Suprapubic skin (tissue), 4 donors: ENCODE measurements around the gene LARP1. TPM values are rescaled to one million over a fixed set of nuclear protein-coding genes. Genes with fewer than 3 reads are reported as not detected.

Experiments used
- DNase-seq, 2 donors: peaks; one replicate each; pipeline ENCODE4 v3.0.0-alpha.2; 2019; ENCODE audit warnings: low spot score in 2 of 2
- H3K27ac ChIP-seq: fragments of 200-600 bp; sonication (generic); one replicate; pipeline ENCODE4 v1.5.1; 2019
- H3K27me3 ChIP-seq: fragments of 200-600 bp; sonication (generic); one replicate; pipeline ENCODE4 v1.5.1; 2019
- H3K36me3 ChIP-seq: fragments of 200-600 bp; sonication (generic); one replicate; pipeline ENCODE4 v1.5.1; 2019
- H3K4me1 ChIP-seq: fragments of 200-600 bp; sonication (generic); one replicate; pipeline ENCODE4 v1.5.1; 2019
- H3K4me3 ChIP-seq: fragments of 200-600 bp; sonication (generic); one replicate; pipeline ENCODE4 v1.5.1; 2019; ENCODE audit warnings: mild to moderate bottlenecking
- H3K9me3 ChIP-seq: fragments of 200-600 bp; sonication (generic); one replicate; pipeline ENCODE4 v1.5.1; 2019
- EP300 ChIP-seq: sonication (generic); formaldehyde crosslinking; IDR thresholded peaks from one replicate; pipeline ENCODE4 v1.6.1; 2017; ENCODE audit warnings: antibody characterized with exemption
- POLR2A ChIP-seq, 2 donors: fragments of 450-650 bp; IDR thresholded peaks; one replicate each; pipeline ENCODE4 v1.6.1; 2017; ENCODE audit warnings: antibody characterized with exemption in 2 of 2, mild to moderate bottlenecking in 2 of 2, moderate library complexity in 2 of 2
- POLR2AphosphoS5 ChIP-seq, 3 donors: sonication (generic); formaldehyde crosslinking; IDR thresholded peaks; one replicate each; pipeline ENCODE4 v1.6.1; 2017; ENCODE audit warnings: antibody characterized with exemption in 3 of 3
- WGBS: methylation state at CpG from one replicate; pipeline ENCODE4 v1.1.5; 2018; 5-methylcytosine and 5-hydroxymethylcytosine counted together
- total RNA-seq, 4 donors: library from RNA; depleted of rRNA; stranded (reverse); fragments of >200 nt; gene quantifications; one replicate each; pipeline ENCODE4 v1.1.0, GENCODE V29; 2016
- TF ChIP-seq, protein P1 (sequence below), 2 donors: fragments of 200-600 bp in 1 of 2; fragments of 450-650 bp in 1 of 2; sonication (generic) in 1 of 2; IDR thresholded peaks; one replicate each; pipeline ENCODE4 v1.5.1; 2016 to 2019; ENCODE audit warnings: antibody characterized with exemption in 2 of 2, mild to moderate bottlenecking in 1 of 2, moderate library complexity in 1 of 2

The LARP1 gene
- total RNA-seq, 4 donors from 2014 or later = 98.5 to 127 (median 110) TPM

DNA sequence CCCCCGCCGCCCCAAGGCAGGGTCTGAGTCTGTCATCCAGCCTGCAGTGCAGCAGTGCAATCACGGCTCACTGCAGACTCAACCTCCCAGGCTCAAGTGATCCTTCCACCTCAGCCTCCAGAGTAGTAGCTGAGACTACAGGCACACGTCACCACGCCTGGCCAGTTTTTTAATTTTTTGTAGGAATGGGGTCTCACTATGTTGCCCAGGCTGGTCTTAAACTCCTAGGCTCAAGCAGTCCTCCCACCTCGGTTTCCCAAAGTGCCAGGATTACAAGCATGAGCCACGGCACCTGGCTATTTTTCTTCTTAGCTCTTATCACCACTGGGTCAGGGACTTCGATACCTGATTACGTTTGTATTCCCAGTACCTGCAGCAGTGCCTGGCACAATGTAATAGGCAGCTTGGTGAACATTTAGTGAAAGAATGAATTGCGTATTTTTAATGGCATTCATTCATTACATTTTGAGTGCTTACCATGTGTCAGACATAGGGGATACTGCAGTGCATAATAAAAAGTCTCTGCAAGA is 10.3 kb downstream of the LARP1 start:
- 91% methylated on average over 10 of the region's 10 CpGs for WGBS
- Histone ChIP-seq H3K27me3 (no peaks in the 10 kb centered on the region), H3K9me3 (no peaks in the 10 kb centered on the region), H3K4me3 (no peak overlapping the region), H3K27ac (no peak overlapping the region), H3K4me1 (peaks cover 71% of the 10 kb centered on the region), H3K36me3 (no peaks in the 10 kb centered on the region)
- no peak for DNase-seq
- TF ChIP-seq EP300 (no peak), POLR2A (IDR thresholded peaks at IDR 0.05) (no peak), POLR2AphosphoS5 (IDR thresholded peaks at IDR 0.05) (no peak)
- TF ChIP-seq, protein P1, sequence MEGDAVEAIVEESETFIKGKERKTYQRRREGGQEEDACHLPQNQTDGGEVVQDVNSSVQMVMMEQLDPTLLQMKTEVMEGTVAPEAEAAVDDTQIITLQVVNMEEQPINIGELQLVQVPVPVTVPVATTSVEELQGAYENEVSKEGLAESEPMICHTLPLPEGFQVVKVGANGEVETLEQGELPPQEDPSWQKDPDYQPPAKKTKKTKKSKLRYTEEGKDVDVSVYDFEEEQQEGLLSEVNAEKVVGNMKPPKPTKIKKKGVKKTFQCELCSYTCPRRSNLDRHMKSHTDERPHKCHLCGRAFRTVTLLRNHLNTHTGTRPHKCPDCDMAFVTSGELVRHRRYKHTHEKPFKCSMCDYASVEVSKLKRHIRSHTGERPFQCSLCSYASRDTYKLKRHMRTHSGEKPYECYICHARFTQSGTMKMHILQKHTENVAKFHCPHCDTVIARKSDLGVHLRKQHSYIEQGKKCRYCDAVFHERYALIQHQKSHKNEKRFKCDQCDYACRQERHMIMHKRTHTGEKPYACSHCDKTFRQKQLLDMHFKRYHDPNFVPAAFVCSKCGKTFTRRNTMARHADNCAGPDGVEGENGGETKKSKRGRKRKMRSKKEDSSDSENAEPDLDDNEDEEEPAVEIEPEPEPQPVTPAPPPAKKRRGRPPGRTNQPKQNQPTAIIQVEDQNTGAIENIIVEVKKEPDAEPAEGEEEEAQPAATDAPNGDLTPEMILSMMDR (IDR thresholded peaks at IDR 0.05) = no peak

DNA sequence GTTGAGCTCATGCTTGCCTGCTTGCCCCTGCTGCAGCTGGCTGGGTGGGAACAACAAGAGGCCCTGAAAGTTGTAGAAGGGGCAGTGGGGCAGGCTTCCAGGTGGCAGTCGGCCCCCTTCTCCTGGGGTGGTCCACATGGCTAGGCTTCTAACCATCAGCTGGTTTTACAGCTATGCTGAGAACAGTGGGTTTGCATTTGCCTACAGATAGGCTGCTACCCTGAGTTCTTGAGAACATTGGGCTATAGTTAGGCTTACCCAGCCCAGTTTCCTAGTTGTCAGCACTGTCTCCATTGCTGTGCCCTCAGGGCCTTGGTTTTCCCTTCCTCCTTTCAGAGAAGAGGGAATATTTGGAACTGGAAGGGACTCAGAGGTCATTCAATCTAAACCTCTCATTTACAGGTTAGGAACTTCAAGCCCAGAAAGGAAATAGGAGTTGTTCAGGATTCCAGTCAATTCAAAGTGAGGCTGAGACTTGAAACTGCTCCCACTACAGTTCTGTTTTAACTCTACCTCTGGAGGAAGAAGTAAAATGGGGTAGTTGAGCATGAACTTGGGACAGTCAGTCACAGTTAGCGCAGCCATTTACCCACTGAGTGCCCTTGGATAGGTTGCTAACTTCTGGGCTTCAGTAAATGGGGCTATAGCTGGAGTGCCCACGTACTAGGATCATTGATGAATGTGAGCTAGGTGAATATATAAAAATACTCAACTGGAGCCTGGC is 11.5 kb downstream of the LARP1 start:
- no peak for DNase-seq
- no peaks in the 10 kb centered on the region for H3K36me3 ChIP-seq
- H3K27ac ChIP-seq = no peak overlapping the region
- WGBS = 92% methylated on average over 2 of the region's 3 CpGs
- H3K27me3 ChIP-seq = no peaks in the 10 kb centered on the region
- no peaks in the 10 kb centered on the region for H3K9me3 ChIP-seq
- no peak overlapping the region for H3K4me3 ChIP-seq
- TF ChIP-seq POLR2AphosphoS5 (IDR thresholded peaks at IDR 0.05) (no peak), POLR2A (IDR thresholded peaks at IDR 0.05) (no peak), EP300 (no peak)
- TF ChIP-seq, protein P1 (IDR thresholded peaks at IDR 0.05) = no peak
- H3K4me1 ChIP-seq = peaks cover 73% of the 10 kb centered on the region

DNA sequence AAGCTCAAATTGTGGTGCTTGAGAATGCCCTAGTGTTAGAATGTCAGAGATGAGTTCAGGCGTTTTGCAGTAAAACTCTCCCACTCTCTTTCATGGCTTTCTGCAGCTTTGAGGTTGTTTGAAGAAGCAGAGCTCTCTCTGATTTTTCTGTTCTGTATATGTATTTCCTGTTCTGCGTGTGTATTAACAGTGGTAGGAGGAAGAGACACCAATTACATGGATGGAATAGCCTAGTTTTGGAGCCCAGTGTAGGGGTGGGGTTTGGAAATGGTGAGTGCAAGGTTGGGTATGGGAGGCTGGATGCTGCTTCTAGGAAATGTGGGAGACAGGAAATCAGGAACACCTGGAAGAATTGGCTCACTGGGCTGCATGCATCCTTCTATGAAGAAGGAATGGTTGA is 12.4 kb downstream of the LARP1 start:
- no peak for TF ChIP-seq POLR2AphosphoS5 (IDR thresholded peaks at IDR 0.05)
- no peak for TF ChIP-seq POLR2A (IDR thresholded peaks at IDR 0.05)
- no peak for TF ChIP-seq EP300
- Histone ChIP-seq H3K27ac (no peak overlapping the region), H3K36me3 (no peaks in the 10 kb centered on the region), H3K27me3 (no peaks in the 10 kb centered on the region), H3K4me3 (no peak overlapping the region), H3K4me1 (peaks cover 70% of the 10 kb centered on the region), H3K9me3 (no peaks in the 10 kb centered on the region)
- DNase-seq = no peak
- WGBS = 36% methylated on average over 2 of the region's 2 CpGs

DNA sequence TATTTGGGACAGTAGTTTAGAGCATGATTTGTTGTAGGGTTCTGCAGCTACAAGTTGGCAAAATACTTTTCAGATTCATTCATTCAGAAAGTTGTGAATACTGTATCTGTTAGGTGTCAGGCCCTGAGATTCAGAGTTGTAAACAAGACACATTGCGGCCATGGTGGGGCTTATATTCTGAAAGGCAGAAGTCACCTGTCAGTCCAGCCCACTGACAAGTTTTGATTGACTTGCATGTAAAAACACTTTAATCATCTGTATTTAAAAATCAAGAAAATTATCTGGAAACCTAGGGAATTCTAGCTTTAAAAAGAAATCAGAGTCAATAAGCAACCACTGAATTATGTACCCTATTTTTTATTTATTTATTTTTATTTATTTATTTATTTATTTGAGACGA is 13.0 kb downstream of the LARP1 start:
- H3K27ac ChIP-seq = no peak overlapping the region
- H3K9me3 ChIP-seq = no peaks in the 10 kb centered on the region
- H3K27me3 ChIP-seq = no peaks in the 10 kb centered on the region
- no peak for DNase-seq
- H3K36me3 ChIP-seq = no peaks in the 10 kb centered on the region
- WGBS = 98% methylated on average over 2 of the region's 2 CpGs
- H3K4me3 ChIP-seq = no peak overlapping the region
- peaks cover 71% of the 10 kb centered on the region for H3K4me1 ChIP-seq
- TF ChIP-seq POLR2A (IDR thresholded peaks at IDR 0.05) (no peak), EP300 (no peak), POLR2AphosphoS5 (IDR thresholded peaks at IDR 0.05) (no peak)
- TF ChIP-seq, protein P1 (IDR thresholded peaks at IDR 0.05) = no peak

DNA sequence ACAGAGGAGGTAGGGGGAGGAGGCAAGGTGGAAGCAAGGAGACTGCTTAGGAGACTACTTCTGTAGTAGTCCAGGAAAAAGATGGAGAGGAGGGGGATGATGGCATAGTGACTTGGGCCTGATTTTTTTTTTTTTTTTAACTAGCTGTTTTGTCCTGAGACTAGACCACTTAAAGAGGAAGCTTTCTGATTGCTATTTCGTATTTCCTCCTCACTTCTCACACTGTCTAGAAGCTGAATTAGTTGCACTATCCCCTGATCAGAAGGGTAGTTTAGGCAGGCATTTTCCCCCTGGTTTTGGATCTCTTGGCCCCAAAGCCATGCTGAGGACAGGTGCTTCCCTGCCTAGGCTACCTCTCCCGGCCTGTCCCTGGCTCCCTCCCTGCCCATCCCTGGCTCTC is 14.9 kb downstream of the LARP1 start:
- no peak for DNase-seq
- Histone ChIP-seq H3K9me3 (no peaks in the 10 kb centered on the region), H3K36me3 (no peaks in the 10 kb centered on the region), H3K4me3 (no peak overlapping the region), H3K4me1 (peaks cover 82% of the 10 kb centered on the region), H3K27ac (no peak overlapping the region), H3K27me3 (no peaks in the 10 kb centered on the region)
- TF ChIP-seq POLR2A (IDR thresholded peaks at IDR 0.05) (no peak), POLR2AphosphoS5 (IDR thresholded peaks at IDR 0.05) (no peak), EP300 (no peak)
- TF ChIP-seq, protein P1 (IDR thresholded peaks at IDR 0.05) = no peak
- WGBS = 59% methylated on average over 2 of the region's 2 CpGs
